Activated CD8-positive, alpha-beta memory T cell treated with anti-CD3 and anti-CD28 coated beads, Interleukin-2, amount 50 U/mL, for 24 hours (primary cell): ENCODE data around the gene ELMOD3.
"Not testable (repeated sequence)": the region's sequence is repeated elsewhere in the genome, so short reads cannot be mapped to it uniquely, and the experiment has no call there.

Experiments used
- DNase-seq: peaks from one replicate; pipeline ENCODE4 v3.0.0-alpha.2; 2020; ENCODE audit errors: extremely low read depth

Gene ELMOD3

DNA sequence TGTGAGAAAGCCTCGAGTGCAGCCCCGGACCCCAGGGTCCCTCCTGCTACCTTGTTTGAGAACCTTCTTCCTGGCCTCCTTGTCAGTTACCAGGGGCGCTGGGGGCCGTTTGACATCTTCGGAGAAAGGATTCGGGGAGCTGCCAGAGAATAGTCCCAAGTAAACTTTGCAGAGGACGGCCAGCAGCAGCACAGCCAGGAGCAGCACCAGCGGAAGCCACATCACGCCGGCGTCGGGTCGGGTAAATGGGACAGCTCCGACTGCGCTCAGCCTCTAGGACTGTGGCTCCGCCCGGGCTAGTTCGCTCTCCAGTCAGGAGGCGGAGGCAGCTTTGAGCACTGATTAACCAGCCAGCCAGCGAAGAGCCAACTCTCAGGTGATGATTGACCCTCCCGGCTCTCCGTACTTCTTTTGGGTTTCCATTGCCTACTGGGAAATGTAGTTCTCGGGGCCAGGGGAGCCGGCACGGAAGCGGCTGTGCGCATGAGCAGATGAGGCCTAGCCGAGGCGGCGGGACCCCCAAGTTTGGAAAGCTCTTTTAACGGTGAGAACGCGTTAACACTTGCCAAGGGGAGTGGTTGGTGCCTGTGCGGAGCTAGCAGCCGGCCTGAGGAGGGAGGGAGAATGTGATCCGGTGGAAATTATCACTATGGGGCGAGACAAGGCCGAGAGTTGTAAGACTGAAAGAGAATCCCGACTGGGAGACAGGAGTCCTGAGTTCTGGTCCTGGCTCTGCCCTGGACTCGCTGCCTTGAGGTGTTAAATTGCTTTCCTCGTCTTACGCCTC lies at the start of gene ELMOD3, which contains the start of gene RETSAT:
ELMOD3 (plus strand) TSS at position 484 of the 787 bp plus-strand sequence. CDS start 2,430 bp downstream, outside the sequence.
RETSAT (minus strand) TSS at position 243 of the 787 bp plus-strand sequence; CDS start at position 222, 21 bp downstream.
- DNase-seq, result peak; percentile 93

DNA sequence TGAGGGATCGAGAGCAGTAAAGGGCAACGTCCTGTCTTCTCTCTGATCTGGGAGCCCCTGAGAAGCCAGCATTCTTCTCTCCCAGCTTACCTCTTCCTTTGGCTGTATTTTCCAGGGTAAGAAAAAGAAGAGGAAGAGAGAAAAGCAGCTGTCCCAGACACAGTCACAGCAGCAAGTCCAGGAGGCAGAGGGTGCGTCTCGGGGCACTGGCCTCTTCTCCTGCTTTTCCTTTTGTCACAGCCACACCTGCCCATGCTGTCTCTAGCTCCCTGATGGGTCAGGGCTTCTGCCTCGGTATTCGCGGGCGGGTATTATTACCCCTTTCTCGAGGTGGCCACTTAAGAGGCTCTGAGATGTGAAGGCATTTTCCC lies 47.1 kb upstream of the ELMOD3 start:
- DNase-seq, result no peak

DNA sequence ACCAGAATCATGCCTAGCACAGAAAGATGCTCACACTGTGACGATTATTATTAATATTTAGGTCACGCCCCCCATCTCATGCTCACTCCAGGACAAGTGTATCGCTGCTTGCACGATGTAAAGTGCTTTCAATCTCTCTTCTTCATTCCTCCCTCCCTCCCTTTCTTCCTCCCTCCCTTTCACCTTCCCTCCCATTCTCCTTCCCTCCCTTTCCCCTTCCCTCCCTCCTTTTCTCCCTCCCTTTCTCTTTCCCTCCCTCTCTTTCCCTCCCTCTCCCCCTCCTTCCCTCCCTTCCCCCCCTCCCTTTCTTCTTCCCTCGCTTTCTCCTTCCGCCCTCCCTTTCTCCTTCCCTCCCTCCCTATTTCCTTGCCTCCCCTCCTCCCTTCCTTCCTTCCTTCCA lies 46.4 kb upstream of the ELMOD3 start:
- no peak for DNase-seq

DNA sequence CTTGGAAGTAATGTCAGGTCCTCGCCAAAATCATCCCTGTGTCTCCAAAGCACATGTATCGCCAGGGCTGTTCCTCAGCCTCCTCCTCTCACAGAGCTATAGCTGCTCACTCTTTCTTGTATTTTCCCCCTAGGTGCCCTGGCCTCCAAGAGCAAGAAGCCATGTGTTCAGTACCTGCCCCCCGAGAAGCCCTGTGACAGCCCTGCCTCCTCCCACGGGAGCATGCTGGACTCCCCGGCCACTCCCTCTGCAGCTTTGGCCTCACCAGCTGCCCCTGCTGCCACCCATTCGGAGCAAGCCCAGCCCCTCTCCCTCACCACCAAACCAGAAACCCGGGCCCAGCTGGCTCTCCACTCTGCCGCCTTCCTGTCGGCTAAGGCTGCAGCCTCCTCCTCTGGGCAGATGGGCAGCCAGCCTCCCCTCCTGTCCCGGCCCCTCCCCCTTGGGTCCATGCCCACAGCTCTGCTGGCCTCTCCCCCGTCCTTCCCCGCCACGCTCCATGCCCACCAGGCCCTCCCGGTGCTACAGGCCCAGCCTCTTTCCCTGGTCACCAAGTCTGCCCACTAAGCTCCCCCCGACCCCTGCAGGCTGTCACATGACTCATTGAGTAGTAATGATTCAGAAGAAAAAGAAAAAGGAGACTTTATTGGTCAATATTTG lies 45.5 kb upstream of the ELMOD3 start:
- no peak for DNase-seq

DNA sequence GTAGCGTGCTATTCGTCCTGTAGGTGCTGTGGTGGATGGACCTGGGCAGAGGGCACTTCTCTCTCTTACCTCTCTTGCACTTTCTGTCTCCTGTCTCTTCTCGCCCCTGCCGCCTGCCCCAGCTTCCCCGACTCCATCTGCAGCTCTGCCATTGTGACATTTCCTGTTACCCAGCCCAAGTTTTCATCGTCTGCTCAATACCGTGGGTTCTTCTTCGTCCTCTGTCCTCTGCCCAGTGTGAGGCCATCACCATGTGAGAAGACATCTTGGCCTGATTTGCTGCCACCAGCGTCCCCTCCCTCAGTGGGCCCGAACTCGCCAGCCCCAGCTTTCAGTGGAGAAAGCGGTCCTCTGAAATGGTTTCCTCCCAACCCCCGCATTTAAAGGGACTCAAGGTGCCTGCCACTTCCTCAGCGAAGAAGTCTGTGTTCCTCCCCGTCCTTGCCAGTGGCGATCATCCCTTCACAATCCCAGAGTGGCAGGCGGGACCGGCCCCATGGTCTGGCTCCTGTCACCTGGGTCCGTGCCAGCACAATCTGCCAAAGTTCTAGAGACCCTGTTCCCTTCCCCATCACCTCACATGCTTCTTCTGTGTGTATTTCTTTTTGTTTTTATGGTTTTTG lies 44.8 kb upstream of the ELMOD3 start:
- no peak for DNase-seq

DNA sequence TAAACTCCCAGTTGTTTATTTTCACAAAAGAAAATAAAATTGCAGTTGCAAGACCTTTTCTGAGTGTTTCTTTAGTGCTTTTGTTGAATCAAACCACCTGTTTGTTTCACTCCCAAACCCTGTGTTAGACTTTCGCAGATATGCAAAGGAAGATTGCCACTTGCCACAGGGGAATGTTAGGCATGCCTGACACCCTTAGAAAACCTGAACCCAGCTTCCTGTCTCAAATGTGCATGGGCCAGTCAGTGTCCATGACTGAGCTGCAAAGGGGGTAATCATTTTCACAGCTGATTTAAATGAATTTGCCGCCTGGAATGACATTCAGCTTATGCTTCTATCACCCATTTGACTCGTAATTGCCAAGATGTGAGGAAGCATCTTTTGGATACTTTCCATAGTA lies 44.2 kb upstream of the ELMOD3 start:
- DNase-seq, result no peak

DNA sequence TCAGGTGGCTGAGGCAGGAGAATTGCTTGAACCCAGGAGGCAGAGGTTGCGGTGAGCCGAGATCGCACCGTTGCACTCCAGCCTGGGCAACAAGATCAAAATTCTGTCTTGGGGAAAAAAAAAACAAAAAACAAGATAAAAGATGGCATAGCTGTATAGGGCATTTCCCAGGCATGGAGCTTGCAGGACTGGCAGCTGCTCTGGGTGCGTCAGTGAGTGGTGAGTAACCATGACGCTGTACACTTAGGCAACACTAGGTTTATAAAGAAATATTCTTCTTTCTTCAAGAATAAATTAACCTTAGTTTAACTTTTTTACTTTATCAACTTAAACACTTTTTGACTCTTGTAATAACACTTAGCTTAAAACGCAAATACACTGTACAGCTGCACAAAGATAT lies 42.2 kb upstream of the ELMOD3 start:
- DNase-seq, result no peak

DNA sequence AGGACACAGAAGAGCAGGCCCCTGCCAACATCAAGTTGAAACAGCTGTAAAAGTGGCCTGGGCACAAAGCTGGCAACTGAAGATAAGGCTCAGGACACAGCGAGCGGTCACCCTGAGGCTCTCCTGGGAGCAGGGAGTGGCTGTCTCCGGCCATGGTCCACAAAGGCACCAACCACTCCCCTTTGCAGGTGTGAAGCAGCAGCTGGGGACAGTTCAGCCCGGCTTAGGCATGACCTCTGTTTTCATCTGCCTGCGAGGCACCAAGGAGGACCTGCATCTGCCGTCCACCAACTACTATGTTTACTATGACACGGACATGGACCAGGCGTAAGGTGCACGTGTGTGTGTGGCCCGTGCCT lies 39.7 kb upstream of the ELMOD3 start:
- DNase-seq, result no peak

DNA sequence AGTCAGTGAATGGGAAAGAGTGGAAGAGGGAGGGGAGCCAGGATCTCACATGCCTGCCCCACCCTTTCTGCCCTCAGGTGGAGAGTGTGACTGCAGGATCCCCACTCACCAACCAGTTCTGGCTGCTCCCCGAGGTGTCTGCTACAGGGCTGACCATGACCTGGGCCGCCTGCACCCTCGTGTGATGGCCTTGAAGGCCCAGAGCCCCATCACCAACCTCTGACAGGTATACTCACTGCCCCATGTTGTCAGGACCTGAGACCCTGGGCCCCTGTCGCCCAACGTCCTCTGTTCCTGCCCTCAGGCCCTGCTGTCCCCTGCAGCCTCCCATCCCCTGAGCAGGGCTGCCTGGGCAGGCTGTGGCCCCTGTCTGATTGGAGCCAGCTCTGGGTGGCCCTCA lies 38.6 kb upstream of the ELMOD3 start:
- DNase-seq, result not testable (repeated sequence)

DNA sequence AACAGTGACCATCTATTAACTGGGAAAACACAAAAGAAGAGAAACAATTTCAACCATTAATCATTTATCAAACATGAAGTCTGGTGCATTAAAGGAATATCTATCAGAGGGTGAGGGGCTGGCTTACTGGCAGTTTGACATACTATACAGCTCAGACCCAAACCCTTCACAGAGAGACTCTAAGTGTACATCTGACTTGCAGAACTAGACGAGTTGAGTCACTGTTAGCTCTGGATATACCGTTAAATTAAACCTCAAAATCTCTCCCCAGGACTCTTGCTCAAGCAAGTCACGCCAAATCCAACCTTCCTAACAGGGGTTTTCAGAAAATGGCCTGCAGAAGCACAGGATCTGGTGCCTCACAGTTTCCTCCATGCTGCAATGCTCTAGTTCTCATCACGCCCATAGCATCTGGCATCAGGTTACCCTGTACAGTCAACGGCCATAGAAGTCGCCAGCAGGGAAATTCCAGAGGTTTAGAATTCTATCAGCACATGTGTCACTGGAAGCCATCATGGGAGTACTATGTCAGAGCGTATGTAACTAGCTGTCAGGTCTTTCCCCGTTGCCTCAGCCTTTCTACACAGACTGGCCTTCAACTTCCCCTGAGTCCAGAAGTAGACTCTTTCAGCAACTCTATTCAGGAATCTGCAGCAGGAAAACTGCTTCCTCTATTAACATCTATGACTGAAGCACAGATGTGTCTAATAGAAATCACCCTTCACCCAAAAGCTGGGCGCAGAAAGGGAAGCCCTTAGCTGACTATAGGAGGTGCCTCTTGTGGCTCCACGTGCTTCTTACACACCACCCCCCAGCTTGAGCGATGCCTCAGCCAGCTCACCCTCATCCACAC lies 36.1 kb upstream of the ELMOD3 start:
- DNase-seq, result no peak

DNA sequence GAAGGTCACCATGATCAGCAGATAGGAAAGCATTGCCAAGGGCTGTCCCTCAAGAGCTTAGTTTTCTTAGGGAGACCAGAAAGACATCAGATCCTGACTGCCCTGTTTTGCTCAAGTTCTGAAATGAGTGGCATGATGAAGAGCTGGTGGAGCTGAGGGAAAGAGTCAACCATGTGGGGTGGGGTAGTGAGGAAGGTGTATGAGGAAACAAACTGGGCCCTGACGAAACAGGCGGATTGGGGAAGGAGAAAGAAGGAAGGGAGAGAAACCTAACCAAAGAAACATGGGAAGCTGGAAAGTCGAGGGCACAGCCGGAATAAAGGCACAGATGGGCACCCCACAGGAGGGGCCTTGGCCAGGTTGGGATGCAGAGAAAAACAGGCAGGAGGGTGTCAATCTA lies 34.8 kb upstream of the ELMOD3 start:
- no peak for DNase-seq

DNA sequence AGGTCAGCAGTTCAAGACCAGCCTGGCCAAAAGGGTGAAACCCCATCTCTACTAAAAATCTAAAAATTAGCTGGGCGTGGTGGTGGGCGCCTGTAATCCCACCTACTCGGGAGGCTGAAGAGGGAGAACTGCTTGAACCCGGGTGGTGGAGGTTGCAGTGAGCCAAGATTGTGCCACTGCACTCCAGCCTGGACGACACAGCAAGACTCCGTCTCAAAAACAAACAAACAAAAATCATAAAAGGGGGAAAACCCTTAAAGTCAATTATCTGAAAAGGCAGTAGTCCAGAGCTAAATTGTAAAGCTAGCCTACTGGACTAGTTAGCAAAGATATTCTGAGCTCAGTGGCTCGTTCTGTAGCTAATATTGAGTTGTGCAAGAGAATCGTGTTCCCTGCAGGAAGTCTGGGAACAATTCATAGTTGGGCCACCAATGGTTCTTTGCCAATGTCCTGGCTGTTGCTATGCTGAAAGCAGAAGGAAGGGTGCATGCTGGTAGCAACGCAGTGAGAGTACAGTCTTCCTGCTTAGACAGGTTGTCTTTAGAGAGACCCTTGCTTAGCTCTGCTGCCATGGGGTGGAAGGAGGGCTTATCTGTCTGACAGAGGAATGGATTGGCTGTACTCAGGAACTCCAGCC lies 31.1 kb upstream of the ELMOD3 start:
- DNase-seq, result no peak

DNA sequence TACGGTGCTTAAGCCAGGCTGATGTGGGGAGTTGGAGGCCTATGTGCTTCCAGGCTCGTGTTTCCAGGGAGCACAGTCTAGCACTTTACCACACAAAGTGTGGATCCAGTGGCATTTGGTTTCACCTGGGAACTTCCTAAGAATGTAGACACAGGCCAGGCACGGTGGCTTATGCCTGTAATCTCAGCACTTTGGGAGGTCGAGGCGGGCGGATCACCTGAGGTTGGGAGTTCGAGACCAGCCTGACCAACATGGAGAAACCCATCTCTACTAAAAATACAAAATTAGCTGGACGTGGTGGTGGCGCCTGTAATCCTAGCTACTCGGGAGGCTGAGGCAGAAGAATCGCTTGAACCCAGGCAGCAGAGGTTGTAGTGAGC lies 30.6 kb upstream of the ELMOD3 start:
- DNase-seq, result not testable (repeated sequence)

DNA sequence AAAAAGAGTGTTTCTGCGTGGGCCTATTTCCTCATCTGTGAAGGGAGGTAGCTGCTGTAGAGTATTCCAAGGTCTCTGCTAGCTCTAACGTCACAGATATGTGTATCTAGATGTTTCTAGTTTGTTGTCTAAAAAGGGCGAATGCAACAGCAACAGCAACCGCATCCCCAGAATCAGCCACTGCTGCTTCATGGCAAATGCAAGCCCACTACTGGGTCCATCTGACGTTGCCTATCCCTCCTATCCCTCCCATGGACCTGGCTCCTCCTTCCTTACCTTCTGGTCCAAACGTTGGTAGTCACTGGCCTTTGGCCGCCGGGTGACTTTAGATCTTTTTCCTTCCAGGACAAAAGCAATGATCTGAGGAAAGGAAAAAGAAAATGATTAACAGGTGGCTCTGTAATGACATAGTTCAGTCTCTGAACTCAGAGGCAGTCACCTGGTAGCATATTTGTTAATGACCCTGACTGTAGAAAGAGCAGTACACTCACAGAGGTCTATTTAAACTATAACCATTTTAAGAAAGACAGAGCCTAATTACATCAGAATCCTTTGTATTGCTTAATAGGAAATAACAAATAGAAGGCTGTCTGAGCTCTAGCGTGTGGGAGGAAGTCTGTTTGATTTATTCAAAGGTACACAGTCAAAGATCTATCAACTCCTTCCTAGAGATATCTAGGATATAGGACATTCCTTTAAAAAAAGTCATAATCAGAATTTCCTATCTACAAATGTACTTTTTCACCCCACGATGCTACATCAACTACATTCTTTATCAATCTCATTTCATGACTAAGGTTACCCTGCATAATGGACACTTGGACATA lies 29.7 kb upstream of the ELMOD3 start:
- DNase-seq, result no peak

DNA sequence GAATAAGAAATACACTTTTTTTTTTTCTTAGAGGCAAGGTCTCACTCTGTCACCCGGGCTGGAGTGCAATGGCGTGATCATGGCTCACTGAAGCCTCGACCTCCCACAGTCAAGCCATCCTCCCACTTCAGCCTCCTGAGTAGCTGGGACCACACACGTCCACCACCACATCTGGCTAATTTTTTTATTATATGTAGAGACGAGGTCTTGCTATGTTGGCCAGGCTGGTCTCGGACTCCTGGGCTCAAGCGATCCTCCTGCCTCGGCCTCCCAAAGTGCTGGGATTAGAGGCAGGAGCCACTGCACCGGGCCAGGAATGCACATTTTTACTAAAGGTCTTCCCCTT lies 29.1 kb upstream of the ELMOD3 start:
- DNase-seq, result no peak

DNA sequence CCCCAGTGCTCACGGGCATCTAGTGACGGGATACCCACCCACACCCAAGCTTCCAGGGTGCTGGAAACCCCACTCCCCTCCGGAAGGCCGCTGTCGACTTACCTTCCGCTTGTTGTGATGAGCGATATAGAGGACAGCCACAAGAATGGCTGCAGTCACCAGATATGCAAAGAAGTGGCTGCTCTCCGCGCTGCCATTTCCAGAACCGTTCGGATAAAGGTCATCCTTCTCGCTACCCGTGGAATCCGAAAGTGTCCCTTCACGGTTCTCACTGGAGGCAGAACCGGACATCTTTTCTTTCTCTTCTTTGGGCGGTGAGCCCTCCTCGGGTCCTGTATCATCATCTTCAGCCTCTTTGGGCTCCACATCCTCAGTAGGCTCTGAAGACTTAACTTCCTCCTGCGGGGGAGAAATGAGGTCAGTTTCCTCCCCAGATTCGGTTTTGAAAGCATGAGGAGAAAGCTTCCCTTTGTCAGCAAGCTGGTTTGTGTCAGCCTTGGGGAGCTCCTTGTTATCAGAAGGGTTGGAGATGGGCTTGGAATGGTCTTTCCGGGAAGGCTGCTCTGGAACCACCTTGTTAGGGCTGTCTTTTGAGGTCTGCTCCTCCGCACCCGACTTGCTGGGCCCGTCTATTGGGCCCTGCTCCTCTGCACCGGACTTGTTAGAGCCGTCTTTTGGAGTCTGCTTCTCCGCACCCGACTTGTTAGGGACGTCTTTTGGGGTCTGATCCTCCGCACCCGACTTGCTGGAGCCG lies 28.0 kb upstream of the ELMOD3 start:
- no peak for DNase-seq

DNA sequence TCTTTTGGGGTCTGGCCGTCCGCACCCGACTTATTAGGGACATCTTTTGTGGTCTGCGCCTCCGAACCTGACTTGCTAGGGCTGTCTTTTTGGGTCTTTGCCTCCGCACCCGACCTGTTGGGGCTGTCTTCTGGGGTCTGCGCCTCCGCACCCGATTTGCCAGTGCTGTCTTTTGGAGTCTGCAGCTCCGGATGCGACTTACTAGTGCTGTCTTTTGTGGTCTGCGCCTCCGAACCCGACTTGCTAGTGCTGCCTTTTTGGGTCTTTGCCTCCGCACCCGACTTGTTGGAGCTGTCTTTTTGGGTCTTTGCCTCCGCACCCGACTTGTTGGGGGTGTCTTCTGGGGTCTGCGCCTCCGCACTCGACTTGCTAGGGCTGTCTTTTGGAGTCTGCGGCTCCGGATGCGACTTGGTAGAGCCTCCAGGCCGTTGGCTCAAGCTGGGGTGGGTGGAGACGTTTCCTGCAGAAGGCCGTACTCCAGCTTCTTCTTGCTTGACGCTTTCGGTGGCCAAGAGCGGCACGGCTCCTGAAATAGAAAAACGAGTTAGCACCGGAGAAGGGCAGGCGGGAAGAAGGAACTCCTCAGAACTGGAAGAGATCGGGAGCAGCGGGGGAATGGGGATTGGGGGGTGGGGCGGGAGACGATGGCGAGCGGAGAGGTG lies 27.3 kb upstream of the ELMOD3 start:
- DNase-seq, result no peak

DNA sequence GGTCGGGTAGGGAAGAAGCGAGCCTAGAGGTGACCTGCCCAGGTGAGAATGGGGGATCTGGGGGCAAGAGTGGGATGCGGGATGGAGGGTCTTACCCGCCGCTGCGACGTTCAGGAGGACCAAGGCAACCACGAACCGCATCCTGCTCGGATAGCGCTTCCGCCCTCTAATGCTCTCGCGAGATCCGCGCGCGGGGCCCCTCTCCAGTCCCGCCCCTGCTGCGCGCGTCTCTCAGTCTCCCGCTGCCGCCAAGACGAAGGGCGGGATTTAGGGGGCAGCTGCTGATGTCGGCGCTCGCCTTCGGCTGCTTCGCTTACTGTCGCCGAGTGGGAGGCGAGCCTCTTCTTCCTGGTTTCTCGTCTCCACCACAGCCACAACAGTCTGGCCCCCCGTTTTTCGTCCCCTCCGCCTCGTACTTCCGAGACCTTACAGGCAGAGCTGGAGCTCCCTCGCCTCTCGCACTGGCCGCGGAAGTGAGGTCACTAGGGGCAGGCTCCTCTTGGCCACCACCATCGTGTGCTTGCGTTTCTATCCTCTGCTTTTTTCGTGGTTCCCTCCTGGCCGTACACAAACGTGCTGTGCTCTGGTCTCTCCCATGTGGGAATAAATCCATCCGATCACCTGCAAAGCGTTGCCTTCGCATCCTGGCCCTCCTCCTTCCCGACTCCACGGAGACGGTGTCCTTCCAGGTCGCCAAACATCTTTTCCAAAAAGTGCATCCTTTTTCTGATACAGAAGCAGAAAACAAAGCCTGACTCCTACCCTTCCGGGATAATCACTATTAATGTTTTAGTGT lies 26.5 kb upstream of the ELMOD3 start, which contains the start of gene TGOLN2:
TGOLN2 (minus strand) TSS at position 168 of the 796 bp plus-strand sequence; CDS start at position 141, 27 bp downstream.
- peak; percentile 81 for DNase-seq
